Measurements from ENCODE around the gene EDC3.

EDC3 gene

DNA sequence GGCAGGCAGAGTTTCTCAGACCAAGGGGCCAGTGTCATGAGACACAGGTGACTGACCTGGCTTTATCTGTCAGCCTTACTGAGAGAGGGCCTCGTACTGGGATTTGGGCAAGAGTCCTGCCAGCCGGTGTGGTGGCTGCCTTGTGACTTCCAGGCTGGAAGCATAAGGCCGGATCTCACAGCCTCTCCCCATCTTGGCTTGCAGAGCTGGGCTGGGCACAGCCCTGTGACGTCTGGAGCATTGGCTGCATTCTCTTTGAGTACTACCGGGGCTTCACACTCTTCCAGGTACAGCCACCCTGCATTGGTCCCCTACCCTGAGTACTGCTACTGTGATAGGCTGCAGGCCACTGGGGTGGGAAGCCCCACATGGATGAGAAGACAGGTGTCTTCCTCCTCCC lies 68.1 kb downstream of the EDC3 start:
- Mint-ChIP-seq H3K4me1 (no peaks in the 10 kb centered on the region), H3K9me3 (no peaks in the 10 kb centered on the region), H3K27ac (peak overlapping the region; percentile 71), H3K4me3 (no peak overlapping the region), H3K36me3 (peaks cover 97% of the 10 kb centered on the region)
- DNase-seq (ENCODE audit: low spot score in 2 of 2) (no peak), ATAC-seq (no peak)

DNA sequence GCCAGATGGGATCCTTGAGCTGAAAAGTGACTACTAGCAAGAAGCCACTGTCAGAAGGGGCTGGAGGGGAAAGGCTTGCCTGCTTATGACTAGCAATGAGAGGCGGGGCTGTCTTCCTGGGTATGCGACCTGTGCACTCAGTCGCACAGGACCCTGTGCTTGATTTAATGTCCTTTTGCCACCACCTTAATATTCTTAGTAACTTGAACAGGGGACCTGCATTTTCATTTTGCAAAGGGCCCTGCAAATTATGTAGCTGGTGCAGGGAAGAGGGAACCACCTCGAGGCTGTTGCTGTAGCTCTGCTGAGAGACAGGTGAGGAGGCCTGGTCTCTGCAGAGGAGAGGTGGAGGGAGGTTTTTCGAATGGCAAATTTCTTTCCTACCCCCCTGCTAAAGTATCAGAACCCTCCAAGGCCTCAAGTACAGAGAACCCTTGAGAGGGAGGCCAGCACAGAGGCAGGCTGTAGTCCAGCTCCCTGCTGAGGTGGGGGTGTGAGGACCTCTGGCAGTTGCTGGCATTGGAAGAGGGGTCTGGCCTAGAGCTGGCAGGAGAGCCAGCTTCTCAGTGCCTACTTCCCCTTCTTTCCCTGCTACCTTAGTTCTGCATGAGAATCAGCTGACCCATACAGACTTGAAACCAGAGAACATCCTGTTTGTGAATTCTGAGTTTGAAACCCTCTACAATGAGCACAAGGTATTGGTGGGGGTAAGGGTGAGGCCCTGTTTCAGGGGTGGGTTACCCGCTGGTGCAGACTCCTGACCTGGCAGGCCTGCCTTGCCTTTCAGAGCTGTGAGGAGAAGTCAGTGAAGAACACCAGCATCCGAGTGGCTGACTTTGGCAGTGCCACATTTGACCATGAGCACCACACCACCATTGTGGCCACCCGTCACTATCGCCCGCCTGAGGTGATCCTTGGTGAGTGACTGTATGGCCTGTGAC lies 68.8 kb downstream of the EDC3 start:
- H3K4me3 Mint-ChIP-seq: no peak overlapping the region
- H3K4me1 Mint-ChIP-seq: peaks cover 7% of the 10 kb centered on the region
- H3K9me3 Mint-ChIP-seq: no peaks in the 10 kb centered on the region
- ATAC-seq (no peak), DNase-seq (ENCODE audit: low spot score in 2 of 2) (no peak)
- H3K27ac Mint-ChIP-seq: peak overlapping the region; percentile 71
- peaks cover 98% of the 10 kb centered on the region for H3K36me3 Mint-ChIP-seq

DNA sequence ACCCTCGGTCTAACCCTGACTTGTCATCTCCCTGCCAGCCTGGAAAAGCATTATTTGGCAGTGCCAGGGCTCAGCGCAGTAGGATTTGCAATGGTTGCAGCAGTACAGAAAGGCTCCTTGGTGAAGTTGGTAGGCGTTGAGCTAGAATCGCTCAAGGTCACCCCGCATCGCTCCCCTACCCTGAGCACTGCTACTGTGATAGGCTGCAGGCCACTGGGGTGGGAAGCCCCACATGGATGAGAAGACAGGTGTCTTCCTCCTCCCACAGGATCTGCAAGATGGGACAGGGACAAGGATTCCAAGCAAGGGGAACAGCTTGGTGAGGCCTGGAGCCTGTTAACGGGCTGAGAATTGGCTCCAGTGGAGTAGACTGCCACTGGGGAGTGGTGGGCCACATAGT lies 69.5 kb downstream of the EDC3 start:
- DNase-seq (ENCODE audit: low spot score in 2 of 2) (no peak), ATAC-seq (no peak)
- peaks cover 14% of the 10 kb centered on the region for H3K4me1 Mint-ChIP-seq
- no peaks in the 10 kb centered on the region for H3K9me3 Mint-ChIP-seq
- H3K27ac Mint-ChIP-seq: peak overlapping the region; percentile 71
- H3K4me3 Mint-ChIP-seq: no peak overlapping the region
- H3K36me3 Mint-ChIP-seq: peaks cover 100% of the 10 kb centered on the region

DNA sequence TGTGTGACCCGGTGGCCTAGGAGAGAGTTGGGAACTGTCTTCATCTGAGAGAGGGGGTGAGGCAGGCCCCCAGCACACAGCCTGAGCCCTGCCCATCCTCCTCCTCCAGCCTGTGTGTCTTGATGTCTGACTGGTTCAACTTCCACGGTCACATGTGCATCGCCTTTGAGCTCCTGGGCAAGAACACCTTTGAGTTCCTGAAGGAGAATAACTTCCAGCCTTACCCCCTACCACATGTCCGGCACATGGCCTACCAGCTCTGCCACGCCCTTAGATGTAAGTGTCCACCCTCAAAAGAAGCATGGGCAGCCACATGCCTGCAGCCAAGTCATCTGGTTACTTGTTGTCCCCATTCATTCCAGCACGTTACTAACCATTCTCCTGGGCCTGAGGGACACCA lies 70.1 kb downstream of the EDC3 start:
- Mint-ChIP-seq H3K4me1 (peaks cover 20% of the 10 kb centered on the region), H3K4me3 (no peak overlapping the region), H3K9me3 (no peaks in the 10 kb centered on the region), H3K27ac (peak overlapping the region; percentile 71), H3K36me3 (peaks cover 100% of the 10 kb centered on the region)
- no peak for DNase-seq (ENCODE audit: low spot score in 2 of 2)
- ATAC-seq: no peak

DNA sequence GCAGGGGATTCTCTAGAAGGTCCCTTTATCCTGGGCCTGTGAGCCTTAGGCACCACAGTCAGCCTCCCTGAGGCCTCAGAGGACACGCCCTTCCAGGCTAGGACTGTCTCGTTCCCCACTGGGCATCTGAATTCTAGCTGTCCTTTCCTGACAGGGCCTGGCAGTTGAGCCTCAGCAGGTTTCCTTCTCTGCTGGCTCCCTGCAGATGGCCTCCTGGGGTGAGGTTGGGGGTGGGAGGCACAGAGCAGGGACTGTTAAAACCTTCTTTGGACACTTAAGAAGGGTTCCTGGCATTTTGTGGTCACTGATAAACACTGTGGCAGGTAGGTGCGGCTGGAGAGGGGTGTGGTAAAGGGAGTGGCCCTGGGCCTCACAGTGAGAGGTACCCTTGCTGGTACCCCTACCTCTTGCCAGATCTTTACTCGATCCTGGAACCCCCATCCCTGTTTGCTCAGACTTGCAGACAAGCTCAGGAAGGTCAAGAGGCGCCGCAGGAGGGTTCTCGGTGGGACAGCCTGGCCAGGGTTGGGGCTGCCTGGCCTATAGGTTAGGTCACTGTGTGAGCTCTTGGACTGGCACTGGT lies 71.7 kb downstream of the EDC3 start:
- no peak for ATAC-seq
- Mint-ChIP-seq H3K9me3 (no peaks in the 10 kb centered on the region), H3K4me3 (no peak overlapping the region), H3K27ac (peak overlapping the region; percentile 81), H3K36me3 (peaks cover 100% of the 10 kb centered on the region), H3K4me1 (peaks cover 36% of the 10 kb centered on the region)
- DNase-seq (ENCODE audit: low spot score in 2 of 2): no peak

DNA sequence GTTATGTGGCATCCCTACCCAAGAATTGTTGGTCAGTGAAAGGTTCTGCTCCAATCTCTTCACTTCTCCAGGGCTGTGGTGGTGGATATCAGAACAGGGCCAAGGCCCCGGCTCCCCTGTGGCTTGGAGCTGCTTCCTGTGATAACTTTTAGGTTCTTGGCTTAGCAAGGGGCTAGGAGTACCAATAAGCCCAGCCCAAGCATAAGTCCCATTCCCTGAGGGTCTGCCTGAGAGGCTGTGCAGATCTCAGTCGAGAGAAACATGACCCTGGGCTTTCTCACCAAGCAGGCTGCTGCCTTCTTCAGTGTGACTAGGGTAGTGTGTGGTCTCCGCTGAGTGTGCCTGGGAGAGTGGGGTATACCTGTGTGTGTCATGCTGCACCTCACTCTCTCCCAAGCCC lies 73.1 kb downstream of the EDC3 start:
- H3K36me3 Mint-ChIP-seq: peaks cover 96% of the 10 kb centered on the region
- H3K4me3 Mint-ChIP-seq: no peak overlapping the region
- no peaks in the 10 kb centered on the region for H3K9me3 Mint-ChIP-seq
- DNase-seq (ENCODE audit: low spot score in 2 of 2): no peak
- no peak overlapping the region for H3K27ac Mint-ChIP-seq
- ATAC-seq: no peak
- H3K4me1 Mint-ChIP-seq: peaks cover 50% of the 10 kb centered on the region

DNA sequence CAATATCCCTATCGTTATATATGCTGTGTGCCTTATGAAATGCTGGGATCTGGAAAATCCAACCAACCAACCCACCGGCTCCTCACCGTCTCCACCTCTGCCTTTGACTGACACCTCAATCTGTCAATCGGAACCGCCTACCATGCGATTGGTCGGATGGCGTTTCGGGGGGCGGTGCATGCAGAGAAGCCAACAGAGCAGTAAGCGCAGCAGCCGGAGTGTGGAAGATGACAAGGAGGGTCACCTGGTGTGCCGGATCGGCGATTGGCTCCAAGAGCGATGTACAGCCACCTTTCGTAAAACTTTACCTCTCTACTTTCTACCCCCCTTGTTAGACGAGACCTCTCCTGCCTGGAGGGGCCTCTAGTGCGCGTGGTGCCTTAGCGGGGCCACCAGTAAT lies 73.9 kb downstream of the EDC3 start:
- DNase-seq (ENCODE audit: low spot score in 2 of 2) (no peak), ATAC-seq (no peak)
- Mint-ChIP-seq H3K27ac (no peak overlapping the region), H3K4me3 (no peak overlapping the region), H3K9me3 (no peaks in the 10 kb centered on the region), H3K4me1 (peaks cover 58% of the 10 kb centered on the region), H3K36me3 (peaks cover 92% of the 10 kb centered on the region)

DNA sequence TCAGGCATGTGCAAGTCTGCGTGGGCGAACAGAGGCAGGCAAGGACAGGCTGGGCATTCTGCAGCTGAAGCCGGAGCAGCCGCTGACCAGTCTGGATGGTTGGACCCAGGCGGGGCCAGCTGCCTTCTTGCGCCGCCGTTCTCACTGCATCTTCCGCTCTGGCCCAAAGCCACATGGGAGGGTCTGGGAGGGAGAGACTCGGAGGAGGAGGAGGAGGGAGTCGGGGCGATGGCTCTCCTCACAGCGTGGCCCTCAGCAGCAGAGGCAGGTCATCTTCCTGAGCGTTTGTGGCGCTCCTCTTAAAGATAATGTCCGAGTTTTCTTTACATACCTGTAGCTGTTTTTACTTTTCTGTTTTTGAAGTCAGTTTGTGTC lies 74.3 kb downstream of the EDC3 start:
- peaks cover 92% of the 10 kb centered on the region for H3K36me3 Mint-ChIP-seq
- no peaks in the 10 kb centered on the region for H3K9me3 Mint-ChIP-seq
- peaks cover 62% of the 10 kb centered on the region for H3K4me1 Mint-ChIP-seq
- no peak overlapping the region for H3K4me3 Mint-ChIP-seq
- ATAC-seq (no peak), DNase-seq (ENCODE audit: low spot score in 2 of 2) (no peak)
- peak overlapping the region; percentile 80 for H3K27ac Mint-ChIP-seq

DNA sequence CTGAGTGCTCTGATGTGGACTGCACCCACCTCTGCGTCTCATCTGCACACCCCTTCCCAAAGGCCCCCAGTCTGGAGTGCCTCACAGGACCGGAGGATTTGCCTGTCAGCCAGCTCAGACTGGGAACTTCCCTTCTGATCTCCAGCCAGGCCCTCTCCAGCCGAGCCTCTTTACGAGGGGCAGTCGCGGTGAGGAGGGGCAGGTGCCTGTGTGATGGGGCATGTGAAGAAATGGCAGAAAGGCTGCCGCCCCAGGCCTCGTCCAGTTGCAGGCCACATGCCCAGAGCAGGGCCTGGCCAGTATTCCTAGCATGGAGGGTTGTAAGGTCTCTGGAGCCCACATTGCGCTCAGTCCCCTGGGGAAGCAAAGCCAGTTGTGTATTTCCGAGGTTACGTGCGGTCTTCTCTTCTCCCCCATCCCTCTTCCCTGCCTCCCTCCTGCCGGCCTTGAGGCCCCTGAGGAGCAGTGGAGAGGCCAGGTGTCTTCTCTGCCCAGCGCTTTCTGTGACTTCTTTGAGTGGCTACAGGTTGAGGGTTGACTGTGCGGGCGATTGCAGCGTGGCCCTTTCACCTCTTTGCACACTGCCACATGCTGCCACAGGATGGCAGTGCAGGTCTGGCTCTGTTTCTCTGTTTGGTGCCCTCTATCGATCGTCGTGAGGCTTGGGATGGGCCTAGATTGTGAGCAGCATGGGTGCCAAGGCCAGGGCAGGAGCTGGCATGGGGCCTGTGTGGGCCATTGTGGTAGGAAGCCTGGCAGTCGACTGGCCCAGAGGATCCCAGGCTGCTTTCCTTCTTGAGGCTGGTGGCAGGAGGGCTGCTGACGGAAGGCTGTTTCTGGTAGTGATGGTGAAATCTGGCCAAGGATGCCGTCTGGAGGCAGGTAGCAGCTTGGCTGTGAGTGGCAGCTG lies 74.9 kb downstream of the EDC3 start:
- DNase-seq (ENCODE audit: low spot score in 2 of 2): peak; percentile 52 to 83
- Mint-ChIP-seq H3K36me3 (peaks cover 92% of the 10 kb centered on the region), H3K4me3 (no peak overlapping the region), H3K27ac (peak overlapping the region; percentile 80), H3K4me1 (peaks cover 65% of the 10 kb centered on the region), H3K9me3 (no peaks in the 10 kb centered on the region)
- ATAC-seq: peak; percentile 84

DNA sequence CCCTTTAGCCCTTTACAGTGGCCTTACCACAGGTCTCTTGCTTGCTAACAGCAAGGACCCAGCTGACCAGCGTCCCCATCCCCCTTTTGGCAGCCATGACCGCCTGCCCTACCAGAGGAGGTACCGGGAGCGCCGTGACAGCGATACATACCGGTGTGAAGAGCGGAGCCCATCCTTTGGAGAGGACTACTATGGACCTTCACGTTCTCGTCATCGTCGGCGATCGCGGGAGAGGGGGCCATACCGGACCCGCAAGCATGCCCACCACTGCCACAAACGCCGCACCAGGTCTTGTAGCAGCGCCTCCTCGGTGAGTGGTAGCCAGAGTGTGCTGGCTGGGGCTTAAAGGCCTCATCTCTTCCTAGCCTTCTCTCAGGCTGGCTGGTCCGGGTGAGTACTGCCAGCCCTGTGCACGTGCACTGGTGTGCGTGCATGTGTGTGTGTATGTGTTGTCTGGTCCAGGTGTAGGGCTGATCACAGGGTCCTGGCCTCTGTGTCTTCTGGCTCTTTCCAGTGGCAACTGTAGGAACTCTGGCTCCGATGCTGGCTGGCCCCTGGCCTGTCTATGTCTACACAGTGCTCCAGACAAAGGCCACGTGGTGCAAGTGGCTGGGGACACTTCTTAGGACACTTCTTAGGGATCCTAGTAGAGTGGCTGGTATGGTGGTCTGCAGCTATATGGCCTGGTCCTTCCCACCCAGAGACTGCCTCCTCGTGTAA lies 75.7 kb downstream of the EDC3 start:
- Mint-ChIP-seq H3K4me1 (peaks cover 65% of the 10 kb centered on the region), H3K4me3 (no peak overlapping the region), H3K27ac (peak overlapping the region; percentile 96), H3K9me3 (no peaks in the 10 kb centered on the region), H3K36me3 (peaks cover 90% of the 10 kb centered on the region)
- no peak for ATAC-seq
- no peak for DNase-seq (ENCODE audit: low spot score in 2 of 2)

DNA sequence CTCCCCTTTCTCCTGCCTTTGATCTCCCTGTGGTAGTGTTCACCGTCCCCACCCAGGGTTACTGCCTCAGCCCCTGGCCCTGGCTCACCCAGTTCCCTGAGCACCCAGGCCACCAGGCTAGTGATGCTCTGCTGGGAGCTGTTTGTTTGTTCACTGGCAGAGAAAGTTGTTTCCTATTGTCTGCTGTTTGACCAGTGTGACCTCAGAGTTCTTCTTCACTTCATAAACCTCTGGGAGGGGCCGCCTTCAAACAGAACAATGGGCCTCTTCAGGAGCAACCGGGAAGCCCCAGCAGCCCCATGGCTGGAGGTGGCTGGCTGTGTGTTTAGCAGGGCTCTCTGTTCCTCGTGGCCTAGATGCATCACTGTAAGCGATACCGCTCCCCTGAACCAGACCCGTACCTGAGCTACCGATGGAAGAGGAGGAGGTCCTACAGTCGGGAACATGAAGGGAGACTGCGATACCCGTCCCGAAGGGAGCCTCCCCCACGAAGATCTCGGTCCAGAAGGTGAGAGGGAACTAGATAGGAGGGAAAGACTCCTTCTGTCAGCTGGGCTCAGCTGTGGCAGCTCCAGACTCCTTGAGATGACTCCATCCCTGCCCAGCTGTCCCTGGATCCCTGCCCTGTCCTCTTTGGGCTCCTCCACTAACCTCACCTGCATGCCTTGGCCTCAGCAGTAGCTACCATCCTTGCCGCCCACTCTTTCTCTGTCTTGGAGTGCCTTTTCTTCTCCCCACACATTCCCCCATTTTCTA lies 76.8 kb downstream of the EDC3 start:
- Mint-ChIP-seq H3K27ac (peak overlapping the region; percentile 96), H3K4me3 (no peak overlapping the region), H3K9me3 (no peaks in the 10 kb centered on the region), H3K4me1 (peaks cover 69% of the 10 kb centered on the region), H3K36me3 (peaks cover 85% of the 10 kb centered on the region)
- ATAC-seq (no peak), DNase-seq (ENCODE audit: low spot score in 2 of 2) (no peak)

DNA sequence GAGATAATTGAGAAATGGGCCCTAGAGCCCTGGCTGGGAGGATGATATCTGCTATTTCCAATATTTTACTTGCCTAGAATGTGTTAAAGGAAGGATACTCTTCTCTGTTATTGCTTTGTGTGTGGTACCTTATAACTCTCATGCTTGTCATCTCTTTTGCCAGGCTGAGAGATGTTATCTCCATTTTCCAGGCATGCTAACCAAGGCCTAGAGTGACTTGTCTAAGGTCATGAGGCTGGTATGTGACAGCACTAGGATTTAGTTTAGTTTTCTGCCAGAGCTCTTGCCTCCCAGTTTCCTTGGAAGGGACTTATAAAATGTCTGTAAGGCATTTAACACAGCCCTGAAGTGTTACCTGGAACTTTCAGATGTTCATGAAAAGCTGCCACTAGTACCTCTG lies 78.8 kb downstream of the EDC3 start:
- no peak for ATAC-seq
- H3K9me3 Mint-ChIP-seq: no peaks in the 10 kb centered on the region
- no peak for DNase-seq (ENCODE audit: low spot score in 2 of 2)
- peak overlapping the region; percentile 88 for H3K4me3 Mint-ChIP-seq
- H3K4me1 Mint-ChIP-seq: peaks cover 79% of the 10 kb centered on the region
- peaks cover 65% of the 10 kb centered on the region for H3K36me3 Mint-ChIP-seq
- H3K27ac Mint-ChIP-seq: peak overlapping the region; percentile 96

DNA sequence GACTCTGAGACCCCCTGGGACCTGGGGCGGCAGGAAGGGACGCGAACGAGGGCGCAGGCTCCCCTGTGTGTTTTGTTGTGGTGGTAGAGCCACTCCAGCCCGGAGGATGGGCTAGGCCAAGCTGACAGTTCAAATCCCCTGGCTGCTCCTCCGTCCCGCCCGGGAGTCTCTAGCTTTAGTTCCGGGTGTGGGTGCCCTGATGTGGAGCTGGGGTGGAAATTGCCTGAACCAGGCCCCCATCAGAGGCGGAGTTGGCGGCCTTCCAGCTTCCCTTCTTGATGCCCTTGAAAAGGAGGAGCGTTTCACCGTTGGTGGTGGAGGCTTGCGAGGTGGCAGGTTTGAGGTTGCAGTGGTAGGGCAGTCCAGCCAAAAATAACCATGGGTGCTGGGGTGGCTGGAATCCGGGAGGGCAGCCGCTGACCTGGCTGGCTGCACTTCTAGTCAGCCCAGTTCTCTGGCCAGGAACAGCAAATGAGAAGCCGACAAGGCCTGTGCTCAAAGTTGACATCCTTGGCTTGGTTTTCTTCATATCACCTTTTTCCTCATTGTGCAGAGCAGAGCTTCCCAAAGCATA lies 79.4 kb downstream of the EDC3 start:
- Mint-ChIP-seq H3K9me3 (no peaks in the 10 kb centered on the region), H3K36me3 (peaks cover 59% of the 10 kb centered on the region), H3K4me3 (peak overlapping the region; percentile 88), H3K4me1 (peaks cover 73% of the 10 kb centered on the region), H3K27ac (peak overlapping the region; percentile 96)
- DNase-seq (ENCODE audit: low spot score in 2 of 2) (peak; percentile 29 to 74), ATAC-seq (no peak)

Measured in stimulated activated effector memory CD8-positive, alpha-beta T cell treated with anti-CD3 and anti-CD28 coated beads, Interleukin-12 subunit alpha, Interleukin-12 subunit beta, amount 100 ng/mL, for 72 hours (primary cell).